Fibroblast of villous mesenchyme (primary cell): ENCODE data around the gene COL8A2. TPM values are rescaled to one million over a fixed set of nuclear protein-coding genes. Genes with fewer than 3 reads are reported as not detected.
A peak's percentile ranks its signal among the peaks of the same experiment; 100 is the strongest.

Source experiments
- DNase-seq: peaks from one replicate; pipeline ENCODE4 v3.0.0-alpha.2; 2010; ENCODE audit warnings: low read depth
- H3K4me3 ChIP-seq: 2 replicates; pipeline ENCODE4 v1.5.1; 2011; ENCODE audit warnings: low read depth, mild to moderate bottlenecking, low read length
- total RNA-seq: library from RNA; depleted of rRNA; stranded (reverse); fragments of >200 nt; gene quantifications from 2 replicates; pipeline ENCODE4 v1.2.3, GENCODE V29; 2012
- TF ChIP-seq, protein P1 (sequence below): IDR thresholded peaks from 2 replicates; pipeline ENCODE4 v1.5.1; 2012; ENCODE audit warnings: low read depth, mild to moderate bottlenecking, low read length; ENCODE audit not compliant: insufficient read depth

COL8A2 gene
- total RNA-seq, 1 donor, result 4.7 TPM

DNA sequence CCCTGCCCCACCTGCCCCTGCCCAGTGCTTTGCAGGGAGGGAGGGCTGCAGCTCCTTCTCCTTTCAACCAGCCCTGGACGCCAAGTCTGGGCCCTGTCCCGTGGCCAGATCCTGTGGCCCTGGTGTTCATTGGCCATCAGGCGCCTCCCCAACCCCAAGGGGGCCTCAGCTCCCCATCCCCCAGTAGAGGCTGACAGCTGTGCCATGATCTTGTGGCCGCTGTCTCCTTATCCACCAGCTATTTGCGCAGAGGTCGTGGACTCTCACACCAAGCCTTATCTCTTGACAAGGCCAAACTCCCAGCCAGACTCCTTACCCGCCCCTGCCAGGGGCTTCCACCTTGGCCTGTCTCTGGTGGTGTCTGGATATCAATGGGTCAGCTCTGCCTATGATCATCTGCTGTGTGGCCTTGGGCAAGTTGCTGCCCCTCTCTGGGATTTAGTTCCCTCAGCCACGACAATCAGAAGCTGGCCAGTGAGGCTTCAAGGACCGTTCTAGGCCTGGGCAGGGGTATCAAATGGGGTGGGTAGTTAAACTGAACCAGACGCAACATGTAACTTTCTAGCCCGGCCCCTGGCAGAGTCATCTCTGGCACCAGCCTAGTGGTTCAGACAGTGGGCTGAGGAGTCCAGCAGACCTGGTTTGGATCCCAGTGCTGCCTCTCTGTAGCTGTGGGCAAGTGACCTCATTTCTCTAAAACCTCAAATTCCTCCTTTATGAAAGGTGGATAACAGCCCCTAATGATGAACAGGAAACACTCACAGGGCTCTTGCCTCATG is 3.3 kb upstream of the COL8A2 start:
- no peak overlapping the region for H3K4me3 ChIP-seq
- TF ChIP-seq, protein P1, sequence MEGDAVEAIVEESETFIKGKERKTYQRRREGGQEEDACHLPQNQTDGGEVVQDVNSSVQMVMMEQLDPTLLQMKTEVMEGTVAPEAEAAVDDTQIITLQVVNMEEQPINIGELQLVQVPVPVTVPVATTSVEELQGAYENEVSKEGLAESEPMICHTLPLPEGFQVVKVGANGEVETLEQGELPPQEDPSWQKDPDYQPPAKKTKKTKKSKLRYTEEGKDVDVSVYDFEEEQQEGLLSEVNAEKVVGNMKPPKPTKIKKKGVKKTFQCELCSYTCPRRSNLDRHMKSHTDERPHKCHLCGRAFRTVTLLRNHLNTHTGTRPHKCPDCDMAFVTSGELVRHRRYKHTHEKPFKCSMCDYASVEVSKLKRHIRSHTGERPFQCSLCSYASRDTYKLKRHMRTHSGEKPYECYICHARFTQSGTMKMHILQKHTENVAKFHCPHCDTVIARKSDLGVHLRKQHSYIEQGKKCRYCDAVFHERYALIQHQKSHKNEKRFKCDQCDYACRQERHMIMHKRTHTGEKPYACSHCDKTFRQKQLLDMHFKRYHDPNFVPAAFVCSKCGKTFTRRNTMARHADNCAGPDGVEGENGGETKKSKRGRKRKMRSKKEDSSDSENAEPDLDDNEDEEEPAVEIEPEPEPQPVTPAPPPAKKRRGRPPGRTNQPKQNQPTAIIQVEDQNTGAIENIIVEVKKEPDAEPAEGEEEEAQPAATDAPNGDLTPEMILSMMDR, result no peak
- DNase-seq, result peak; percentile 56

DNA sequence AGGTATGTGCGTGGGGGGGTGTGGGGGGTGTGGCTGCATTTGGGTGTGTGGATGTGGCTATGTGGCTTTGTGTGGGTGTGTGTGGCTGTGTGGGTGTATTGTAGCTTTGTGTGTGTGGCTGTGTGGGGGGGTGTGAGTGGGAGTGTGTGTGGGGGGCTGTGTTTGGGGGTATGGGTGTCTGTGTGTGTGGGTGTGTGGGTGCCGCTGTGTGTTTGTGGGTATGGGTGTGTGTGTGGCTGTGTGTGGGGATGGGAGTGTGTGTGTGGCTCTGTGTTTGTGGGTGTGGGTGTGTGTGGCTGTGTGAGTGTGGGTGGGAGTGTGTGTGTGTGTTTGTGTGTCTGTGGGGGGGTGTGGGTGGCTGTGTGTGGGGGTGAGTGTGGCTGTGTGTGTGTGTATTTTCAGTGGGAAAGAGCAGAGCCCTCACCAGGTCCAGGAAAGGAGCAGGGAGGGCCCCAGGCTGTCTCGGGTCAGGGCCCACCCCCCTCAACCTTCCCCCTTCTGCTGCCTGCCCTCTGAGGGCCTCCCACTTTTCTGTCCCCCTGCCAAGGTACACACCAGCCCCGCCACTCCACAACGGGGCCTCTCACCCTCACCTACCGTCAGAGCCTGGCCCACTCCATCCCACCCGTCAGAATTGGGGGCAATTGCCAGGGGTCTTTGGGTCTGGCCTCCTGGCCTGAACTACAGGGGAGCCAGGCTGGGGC is 1.9 kb upstream of the COL8A2 start:
- no peak for DNase-seq
- no peak overlapping the region for H3K4me3 ChIP-seq
- TF ChIP-seq, protein P1, result no peak

DNA sequence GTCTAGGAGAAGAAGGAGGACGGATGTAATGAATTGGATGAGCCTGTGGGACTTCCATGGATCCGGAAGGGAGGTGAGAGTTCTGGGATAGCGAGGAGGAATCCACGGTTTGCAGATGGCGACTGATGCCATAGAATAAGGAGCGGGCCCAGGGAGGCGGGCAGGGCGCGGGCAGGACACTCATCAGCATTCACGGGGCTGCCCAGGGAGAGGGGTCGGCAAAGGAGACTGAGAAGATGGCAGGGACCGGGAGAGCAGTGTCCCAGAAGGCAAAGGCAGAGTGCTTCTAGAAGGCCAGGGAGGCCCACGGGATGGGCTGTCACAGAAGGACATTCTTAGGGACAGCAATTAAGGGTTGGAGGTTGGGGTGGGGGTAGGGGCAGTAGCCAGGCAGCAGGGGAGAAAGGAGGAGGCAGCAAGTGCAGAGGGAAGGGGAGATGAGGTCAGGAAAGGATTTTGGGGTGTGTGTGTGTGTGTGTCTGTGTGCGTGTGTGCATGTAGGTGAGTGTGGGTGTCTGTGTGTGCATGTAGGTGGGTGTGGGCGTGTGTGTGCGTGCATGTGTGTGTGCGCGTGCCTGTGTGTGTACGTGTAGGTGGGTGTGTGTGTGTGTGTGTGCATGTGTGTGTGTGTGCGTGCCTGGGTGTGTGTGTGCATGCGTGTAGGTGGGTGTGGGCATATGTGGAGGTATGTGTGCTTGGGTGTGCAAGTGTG is 1.1 kb upstream of the COL8A2 start:
- DNase-seq, result no peak
- TF ChIP-seq, protein P1, result no peak
- no peak overlapping the region for H3K4me3 ChIP-seq

DNA sequence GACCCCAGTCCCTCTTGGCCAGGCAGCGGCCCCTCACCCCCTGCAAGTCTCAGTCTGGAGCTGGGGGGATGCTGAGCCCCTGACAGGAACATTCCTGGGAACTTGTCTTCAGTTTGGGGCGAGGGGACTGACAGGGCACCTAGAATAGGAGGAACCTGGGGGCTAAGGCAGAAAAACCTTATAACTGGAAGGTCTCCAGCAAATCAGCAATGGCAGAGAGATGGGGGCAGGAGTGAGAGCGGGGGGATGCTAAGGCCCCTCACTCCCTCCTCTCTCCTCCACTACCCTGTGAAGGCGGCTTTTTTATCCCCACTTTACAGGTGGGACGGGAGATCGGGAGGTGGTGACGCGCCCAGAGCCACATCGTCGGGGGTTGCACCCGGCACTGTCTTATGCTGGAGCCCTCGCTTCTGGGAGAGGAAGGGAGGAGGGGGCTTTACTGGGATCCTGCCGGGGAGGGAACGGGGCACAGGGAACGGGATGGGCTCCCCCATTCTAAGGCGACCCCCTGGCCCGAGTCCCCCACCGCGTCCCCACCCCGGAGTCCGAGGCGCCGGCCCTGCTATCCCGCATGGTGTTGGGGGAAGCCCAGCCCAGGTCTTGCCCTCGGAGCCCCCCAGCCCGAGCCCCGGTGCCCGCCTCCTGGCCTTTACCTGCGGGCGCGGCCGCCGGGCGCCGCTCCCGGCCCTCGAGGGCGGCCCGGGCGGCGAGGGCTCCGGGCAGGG is 456 bp downstream of the COL8A2 start:
- TF ChIP-seq, protein P1, result no peak

DNA sequence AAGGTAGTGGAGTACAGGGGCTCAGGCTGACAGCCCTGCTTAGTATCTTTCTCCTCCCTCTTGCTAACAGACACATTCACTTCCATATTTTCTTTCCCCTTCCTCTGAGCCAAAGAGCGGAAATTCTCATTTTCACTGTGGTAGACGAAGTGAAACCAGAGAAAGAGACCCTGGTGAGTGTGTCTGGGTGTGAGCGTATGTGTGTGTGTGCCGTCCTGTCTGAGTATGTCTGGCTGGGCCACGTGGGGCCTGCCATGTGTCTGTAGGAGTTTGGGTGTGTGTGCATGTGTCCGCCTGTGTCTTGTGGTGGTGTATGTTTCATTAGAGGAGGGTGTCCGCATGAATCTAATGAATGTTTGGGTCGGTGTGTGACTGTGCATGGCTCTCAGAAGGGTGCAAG is 1.7 kb downstream of the COL8A2 start:
- TF ChIP-seq, protein P1, result no peak
- H3K4me3 ChIP-seq, result no peak overlapping the region
- DNase-seq, result no peak

More for the DNA sequence above, 456 bp downstream of the COL8A2 start:
- DNase-seq, result no peak
- H3K4me3 ChIP-seq, result peak overlapping the region; percentile 23
